CMK (cell line): ENCODE data around the gene GNAS-AS1.

Experiments
- DNase-seq: peaks from one replicate; pipeline ENCODE4 v3.0.0-alpha.2; 2010; ENCODE audit warnings: low read depth

Gene GNAS-AS1

DNA sequence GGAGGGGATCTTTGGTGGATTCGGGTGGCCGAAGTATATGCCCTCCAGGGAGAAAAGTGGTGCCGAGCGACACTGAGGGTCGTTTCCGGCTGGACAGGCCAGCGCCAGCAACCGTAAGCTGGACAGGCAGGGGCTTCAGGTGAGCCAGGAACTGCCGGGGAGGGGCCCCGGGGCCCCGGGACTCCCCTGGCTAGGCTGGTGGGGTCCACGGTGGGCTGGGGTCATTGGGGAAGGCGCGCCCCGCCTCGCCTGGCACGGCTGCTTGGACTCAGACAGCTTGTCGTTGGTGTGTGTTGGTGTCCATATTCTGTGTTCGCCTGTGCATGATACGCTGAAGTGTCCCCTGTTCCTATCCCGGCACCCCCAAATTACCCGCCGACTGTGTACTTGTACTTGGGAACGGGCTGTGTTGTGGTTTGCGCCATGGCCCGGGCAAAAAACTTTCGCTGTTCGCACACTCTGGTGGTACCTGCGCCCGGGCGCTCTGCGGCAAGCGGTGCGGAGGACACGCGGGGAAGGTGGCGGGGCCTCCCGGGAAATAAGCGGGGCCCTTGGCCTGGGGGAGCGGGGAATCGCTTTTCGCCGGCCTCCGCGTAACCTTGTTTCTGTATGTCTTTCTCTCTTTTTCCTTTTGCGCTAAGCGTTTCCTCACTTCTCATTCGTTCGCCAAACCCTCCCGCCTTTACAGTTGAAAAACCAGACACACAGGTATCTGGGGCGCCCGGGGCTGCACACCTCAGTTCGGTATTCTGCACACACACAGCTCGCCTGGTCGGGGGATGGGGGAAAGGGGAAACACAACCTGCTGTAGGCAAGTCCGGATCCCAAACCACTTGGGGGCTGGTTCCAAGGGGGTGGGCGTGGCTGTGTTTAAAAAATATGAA is 5.0 kb upstream of the GNAS-AS1 start:
- DNase-seq = no peak

DNA sequence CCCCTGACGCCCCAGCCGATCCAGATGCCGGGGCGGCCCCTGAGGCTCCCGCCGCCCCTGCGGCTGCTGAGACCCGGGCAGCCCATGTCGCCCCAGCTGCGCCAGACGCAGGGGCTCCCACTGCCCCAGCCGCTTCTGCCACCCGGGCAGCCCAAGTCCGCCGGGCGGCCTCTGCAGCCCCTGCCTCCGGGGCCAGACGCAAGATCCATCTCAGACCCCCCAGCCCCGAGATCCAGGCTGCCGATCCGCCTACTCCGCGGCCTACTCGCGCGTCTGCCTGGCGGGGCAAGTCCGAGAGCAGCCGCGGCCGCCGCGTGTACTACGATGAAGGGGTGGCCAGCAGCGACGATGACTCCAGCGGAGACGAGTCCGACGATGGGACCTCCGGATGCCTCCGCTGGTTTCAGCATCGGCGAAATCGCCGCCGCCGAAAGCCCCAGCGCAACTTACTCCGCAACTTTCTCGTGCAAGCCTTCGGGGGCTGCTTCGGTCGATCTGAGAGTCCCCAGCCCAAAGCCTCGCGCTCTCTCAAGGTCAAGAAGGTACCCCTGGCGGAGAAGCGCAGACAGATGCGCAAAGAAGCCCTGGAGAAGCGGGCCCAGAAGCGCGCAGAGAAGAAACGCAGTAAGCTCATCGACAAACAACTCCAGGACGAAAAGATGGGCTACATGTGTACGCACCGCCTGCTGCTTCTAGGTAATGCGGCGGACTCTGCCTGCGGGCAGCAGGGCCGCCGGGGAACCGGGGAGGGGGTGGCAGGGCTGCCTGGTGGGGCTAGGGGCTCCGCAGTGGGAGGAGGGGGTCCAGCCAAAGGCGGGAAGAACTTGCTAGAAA is 4.2 kb upstream of the GNAS-AS1 start:
- DNase-seq = no peak

DNA sequence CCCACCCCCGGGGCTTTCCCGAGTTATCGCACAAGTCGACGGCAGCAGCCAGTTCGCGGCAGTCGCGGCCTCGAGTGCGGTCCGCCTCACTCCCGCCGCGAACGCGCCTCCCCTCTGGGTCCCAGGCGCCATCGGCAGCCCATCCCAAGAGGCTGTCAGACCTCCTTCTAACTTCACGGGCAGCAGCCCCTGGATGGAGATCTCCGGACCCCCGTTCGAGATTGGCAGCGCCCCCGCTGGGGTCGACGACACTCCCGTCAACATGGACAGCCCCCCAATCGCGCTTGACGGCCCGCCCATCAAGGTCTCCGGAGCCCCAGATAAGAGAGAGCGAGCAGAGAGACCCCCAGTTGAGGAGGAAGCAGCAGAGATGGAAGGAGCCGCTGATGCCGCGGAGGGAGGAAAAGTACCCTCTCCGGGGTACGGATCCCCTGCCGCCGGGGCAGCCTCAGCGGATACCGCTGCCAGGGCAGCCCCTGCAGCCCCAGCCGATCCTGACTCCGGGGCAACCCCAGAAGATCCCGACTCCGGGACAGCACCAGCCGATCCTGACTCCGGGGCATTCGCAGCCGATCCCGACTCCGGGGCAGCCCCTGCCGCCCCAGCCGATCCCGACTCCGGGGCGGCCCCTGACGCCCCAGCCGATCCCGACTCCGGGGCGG is 3.4 kb upstream of the GNAS-AS1 start:
- DNase-seq = no peak

DNA sequence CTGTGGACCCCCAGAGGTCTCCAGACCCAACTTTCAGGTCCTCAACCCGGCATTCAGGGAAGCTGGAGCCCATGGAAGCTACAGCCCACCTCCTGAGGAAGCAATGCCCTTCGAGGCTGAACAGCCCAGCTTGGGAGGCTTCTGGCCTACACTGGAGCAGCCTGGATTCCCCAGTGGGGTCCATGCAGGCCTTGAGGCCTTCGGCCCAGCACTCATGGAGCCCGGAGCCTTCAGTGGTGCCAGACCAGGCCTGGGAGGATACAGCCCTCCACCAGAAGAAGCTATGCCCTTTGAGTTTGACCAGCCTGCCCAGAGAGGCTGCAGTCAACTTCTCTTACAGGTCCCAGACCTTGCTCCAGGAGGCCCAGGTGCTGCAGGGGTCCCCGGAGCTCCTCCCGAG is 2.8 kb upstream of the GNAS-AS1 start:
- DNase-seq = no peak

DNA sequence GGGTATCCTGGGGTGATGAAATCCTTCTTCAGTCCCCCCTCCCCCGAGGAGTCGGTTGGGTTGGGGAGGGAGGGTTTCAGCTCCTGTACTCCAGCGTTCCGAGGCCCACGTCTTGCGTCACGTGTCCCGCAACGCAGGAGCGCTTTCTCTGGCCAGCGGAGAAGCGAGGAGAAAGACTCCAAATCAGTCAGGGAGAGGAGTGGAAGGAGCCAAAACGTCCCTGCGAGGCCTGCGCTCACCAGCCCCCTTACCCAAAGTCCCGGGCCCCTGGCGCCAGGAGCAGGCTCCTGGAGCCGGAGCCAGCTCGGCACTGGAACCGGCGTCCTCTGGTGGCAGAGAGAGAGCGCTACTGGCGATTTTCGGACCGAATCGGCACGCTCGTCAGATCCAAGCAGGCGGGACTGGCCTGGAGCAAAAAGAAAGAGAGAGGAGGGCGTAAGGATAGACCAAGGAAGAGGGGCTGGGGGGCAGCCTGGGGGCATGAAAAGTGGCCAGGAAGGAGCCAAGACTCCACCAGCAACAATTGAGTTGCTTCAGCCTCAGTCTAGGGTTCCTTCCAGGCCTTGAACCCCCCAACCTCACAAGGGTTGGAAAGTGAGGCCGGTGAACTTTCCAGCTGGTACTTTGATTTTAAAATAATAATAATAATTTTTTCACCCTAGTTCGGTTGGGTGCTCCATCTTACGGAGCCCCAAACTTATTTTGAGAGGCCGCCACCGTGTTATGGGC is 2.0 kb upstream of the GNAS-AS1 start, which contains the start of gene GNAS:
Gene GNAS (plus strand): TSS at position 174 of the 729 bp plus-strand sequence.
- DNase-seq = no peak

DNA sequence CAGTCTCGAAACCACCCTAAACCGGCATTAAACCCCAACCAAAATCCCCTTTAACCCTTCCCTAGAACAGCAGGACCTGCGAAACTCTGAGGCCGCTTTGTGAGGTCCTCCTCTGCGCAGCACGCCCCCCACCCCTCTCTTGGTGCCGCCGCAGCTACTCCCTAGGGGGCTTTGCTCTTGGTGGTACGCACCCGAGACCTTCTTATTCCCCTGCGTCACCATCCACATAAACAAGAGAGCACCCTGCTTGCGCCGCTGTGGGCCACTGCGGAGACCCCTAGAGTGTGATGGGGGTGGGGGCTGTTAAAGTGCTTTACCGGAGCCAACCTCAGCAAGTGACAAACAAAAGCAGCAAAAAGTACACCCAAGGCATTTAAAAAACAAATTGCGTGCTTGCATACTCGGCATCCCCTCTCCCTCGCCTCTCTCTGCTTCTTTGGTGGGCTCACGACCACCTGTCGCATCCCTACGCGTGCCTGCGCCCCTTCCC is 1.3 kb upstream of the GNAS-AS1 start:
- DNase-seq = no peak

DNA sequence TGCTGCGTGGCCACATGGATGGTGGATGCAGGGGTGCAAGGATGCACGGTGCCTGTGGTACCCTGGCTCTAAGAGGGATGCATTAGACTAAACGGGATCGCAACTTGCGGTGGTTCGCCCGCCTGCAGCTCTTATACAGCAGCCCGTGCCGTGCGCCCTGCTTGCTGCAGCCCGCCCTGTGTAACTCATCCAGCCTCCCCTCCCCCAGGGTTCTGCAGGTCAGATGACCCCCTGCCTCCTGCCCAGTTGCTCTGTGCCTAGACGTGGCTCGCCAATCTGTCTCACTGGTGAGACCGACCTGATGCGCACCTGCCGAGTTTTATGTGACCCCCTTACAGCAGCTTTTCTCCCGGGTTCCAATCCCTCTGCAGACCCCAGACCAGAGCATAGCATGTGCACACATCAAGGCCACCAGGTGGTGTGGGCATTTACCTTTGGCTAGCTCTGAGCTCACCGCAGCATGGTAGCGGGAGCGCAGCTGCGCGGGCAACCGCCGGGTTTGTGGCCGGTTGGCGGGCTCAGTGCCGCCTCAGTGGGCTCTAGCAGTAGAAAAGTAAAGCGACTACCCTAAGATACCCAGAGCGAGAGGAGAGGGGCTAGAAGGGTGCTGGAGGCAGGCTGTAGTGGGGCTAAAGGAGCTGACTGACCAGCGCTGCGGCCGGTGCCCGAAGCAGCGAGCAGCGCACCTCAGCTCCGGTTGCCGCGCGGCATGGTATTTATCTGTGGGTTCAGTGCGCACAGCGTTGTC is 693 bp upstream of the GNAS-AS1 start:
- no peak for DNase-seq

DNA sequence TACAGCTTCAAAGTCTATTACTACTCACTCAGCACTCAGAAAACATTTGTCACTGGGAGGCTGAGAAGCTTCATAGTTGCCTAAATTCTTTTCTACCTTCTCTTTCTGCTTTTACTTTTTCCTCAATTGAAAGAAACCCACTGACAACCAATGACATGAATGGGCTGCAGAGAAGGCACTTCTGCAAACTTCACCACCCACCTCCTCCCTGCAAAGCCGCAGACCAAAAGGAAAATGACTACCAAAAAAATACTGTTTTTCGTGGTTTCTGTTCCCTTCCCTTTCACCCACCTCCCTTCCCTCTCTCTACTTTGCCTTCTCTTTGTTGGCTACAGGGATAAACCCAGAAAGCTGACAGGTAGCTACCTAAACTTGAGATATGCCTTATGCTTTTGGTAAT is 3.2 kb downstream of the GNAS-AS1 start:
- DNase-seq = no peak

DNA sequence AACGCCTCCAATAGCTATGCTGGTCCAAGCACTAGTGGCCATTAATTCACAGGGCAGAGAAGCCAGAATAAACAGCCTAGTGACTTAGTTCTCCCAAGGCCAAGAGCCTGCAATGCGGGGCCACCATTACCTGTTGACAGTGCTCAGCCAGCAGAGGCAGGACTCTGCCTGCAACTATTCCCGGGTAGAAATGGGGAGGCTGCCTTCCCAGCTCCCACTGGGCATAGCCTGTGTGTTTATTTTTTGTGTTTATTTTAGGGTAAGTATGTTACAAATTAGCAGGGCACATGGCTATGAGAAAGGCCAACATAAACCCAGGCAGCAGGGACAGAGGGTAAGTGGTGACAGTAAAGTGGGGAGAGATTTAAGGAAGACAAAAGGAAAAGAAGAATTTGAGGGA is 5.0 kb downstream of the GNAS-AS1 start:
- no peak for DNase-seq

DNA sequence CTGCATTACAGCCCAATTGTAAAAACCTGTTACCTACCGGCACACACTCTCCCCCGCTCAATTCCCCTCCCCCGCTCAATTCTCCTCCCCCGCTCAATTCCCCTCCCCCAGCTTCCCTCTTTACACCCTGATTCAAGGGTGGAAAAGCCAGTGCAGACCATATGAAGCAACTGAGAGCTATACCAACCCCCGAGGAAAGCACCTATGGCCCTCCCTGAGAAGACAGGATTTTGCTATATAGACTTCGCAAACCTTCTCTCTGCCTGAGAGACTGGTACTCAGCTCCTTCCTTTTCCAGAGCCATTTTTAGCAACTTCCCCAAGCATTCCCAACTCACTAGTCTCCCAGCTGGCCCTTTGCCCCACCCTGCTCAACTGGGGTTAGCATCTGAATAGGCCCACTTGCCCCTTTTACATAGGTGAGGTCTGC is 7.6 kb downstream of the GNAS-AS1 start:
- no peak for DNase-seq

DNA sequence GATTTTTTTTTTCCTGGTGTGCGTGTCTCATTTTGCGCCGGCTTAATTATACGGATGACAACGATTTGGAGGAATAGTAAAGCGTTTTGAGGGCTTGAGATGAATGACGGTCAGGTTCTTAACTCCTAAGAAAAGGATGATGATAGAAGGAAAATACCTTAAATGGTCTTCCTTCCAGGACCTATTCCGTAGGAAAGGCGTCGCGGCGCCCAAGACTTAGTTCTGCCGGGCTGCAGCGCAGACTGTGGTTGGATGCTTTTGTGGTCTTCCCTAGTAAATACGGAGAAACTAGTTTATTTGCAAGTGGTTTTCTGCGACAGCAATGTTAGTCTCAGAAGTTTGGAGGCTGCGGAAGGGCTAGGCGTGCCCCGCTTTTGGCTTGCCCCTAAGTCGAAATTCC is 8.4 kb downstream of the GNAS-AS1 start:
- no peak for DNase-seq

DNA sequence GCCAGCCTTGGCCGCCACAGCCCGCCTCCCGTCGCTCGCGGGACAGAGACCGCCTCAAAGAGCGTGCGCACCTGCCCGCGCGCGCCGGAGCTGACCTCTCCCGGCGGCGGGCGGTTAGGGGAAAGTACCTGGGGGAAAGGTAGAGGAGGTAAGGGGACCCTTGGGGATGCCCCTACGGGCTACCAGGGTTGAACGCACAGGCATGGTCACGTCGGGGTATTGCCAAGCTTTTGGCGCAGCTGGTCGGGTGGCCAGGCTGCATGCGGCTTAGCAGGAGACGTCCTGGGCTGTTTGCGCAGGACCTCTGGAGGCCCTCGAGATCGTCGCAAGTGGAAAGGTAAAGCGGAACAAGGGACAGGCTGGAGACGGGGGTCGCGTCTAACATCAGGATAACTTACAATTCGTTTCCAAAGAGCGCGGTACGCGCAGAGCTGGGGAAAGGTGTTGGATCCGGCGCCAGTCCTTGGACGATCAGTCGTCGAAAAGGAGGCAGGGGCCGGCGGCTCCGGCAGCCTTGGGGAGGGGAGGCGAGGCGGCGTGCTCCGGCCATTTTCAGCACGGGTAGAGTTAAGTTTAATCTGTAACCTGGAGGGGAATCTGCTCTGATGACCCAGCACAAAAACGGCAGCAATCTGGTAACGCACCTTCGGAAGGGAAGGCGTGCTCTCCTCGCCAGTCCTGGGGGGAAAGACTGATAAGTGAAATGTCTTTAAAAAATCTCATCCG is 9.0 kb downstream of the GNAS-AS1 start:
- no peak for DNase-seq

DNA sequence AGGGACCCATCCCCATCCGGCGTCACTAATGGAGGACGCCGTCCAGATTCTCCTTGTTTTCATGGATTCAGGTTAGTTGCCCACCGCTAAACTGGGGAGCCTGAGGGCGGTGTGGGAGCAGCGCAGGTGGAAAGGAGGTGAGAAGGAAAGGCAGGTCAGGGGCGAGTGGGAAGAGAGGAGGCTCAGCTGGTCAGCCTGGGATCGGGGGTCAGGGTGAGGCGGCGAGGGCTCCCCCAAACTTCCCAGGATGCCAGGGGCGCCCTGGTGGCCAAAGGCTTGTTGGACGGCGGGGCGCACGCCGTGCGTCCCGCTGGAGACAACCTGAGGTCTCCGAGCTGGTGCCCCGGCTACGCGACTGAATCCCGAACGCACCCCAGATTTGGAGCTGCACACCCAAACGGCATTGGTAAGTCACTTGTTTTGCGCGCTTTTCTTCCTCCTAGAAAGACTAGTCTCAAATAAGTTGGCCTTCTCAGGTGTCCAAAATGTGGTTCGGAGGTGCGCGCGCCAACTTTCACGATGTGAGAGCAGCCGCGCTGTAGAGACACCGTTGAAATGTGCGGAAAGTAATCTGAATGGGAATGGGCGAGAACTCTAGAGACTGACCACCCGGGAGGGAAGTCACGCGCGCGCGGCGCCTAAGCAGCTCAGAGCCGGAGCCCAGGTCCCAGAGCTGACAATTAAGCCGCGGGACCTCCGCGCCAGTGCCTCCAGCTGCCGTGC is 9.7 kb downstream of the GNAS-AS1 start:
- no peak for DNase-seq

DNA sequence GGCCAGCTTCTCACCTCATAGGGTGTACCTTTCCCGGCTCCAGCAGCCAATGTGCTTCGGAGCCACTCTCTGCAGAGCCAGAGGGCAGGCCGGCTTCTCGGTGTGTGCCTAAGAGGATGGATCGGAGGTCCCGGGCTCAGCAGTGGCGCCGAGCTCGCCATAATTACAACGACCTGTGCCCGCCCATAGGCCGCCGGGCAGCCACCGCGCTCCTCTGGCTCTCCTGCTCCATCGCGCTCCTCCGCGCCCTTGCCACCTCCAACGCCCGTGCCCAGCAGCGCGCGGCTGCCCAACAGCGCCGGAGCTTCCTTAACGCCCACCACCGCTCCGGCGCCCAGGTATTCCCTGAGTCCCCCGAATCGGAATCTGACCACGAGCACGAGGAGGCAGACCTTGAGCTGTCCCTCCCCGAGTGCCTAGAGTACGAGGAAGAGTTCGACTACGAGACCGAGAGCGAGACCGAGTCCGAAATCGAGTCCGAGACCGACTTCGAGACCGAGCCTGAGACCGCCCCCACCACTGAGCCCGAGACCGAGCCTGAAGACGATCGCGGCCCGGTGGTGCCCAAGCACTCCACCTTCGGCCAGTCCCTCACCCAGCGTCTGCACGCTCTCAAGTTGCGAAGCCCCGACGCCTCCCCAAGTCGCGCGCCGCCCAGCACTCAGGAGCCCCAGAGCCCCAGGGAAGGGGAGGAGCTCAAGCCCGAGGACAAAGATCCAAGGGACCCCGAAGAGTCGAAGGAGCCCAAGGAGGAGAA is 10.5 kb downstream of the GNAS-AS1 start:
- no peak for DNase-seq

DNA sequence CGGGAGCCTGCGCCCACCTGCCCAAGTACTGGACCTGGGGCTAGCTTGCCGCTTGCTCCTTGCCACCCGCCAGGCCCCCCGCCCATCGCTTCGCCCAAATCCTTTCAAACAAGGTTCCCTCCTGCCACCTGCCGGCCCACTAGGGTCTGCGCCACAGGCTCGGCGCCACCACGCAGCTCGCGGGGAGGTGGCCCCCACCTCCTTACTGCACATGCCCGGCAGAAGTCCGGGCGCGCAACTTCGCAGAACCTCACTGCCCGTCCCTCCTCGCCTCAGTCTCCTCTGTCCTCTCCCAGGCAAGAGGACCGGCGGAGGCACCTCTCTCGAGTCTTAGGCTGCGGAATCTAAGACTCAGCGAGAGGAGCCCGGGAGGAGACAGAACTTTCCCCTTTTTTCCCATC is 11.2 kb downstream of the GNAS-AS1 start:
- DNase-seq = no peak

DNA sequence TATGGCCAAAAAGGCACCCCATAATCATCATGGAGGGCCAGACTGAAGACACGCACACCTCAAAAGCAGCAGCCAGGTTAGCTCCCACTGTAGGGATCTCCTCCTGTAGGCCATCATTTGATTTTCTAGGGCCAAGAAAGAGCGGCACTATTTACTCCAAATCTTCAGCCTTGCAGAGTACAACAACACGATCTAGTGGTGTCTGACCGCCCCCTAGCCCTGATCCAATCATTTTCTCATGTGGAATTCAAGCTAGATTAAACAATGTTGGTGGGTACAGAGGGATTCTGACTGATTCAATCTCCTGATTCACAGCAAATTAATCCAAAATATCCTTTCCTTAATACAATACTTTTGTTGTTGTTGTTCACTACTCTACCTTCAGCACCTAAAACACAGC is 12.5 kb downstream of the GNAS-AS1 start:
- DNase-seq = no peak

DNA sequence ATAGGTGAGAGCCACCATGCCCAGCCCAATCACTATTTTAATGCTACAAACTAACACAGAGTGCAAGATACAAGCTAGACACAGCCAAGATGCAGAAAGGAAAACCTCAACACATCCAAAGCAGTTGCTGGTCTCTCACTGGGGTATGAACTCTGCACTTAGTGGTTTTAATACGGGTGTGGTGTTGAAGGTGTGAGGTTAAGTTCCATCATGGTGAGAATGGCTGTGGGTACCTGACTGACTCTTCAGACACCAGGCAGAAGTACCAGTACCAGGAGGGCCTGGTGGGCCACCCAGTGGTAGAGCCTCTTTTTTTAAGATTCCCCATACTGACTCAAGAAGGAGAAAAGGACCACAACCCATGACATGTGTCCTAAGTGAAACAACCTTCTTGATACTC is 13.0 kb downstream of the GNAS-AS1 start:
- DNase-seq = no peak

DNA sequence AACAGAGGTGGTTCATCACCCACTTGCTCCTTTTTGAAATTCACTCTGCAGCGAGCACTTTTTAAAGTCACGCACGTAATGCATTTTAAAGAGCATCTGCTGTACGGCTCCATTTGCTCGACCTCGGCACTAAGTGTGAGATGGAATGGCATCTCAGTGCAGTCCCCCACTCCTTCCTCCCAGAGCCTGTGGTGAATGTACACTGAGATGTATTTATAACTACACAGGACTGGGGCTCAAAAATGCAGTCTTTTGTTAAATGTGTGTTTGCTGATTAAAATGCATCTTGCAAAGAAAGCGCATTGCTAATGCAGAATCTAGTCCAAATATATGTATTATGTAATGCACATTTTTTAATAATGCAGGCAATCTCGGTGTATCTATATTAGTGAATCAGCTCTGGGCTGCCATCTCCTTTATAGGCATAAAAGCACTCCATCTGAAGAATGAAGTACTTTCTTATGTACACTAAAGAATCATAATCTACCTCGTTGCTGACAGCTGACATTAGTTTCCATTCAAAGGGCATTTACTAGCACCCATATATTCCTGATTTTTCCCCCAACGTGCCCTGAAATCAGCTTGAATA is 14.0 kb downstream of the GNAS-AS1 start:
- no peak for DNase-seq
